CD4-positive, alpha-beta T cell treated with Interleukin-2 at 100 ng/mL for 4 hours (primary cell): ENCODE results near the gene SLC25A21.
"Not testable (repeated sequence)": the region's sequence is repeated elsewhere in the genome, so short reads cannot be mapped to it uniquely, and the experiment has no call there.

Source experiments
- DNase-seq: peaks from one replicate; pipeline ENCODE4 v3.0.0-alpha.2; 2020; ENCODE audit warnings: low spot score

SLC25A21 gene

GRCh38 chr14:36869125-36869524, 303.3 kb downstream of the SLC25A21 start:
- DNase-seq, result no peak

GRCh38 chr14:36866867-36867266, 305.5 kb downstream of the SLC25A21 start:
- DNase-seq, result no peak

GRCh38 chr14:36863271-36863670, 309.1 kb downstream of the SLC25A21 start:
- DNase-seq, result no peak

- DNase-seq, result not testable (repeated sequence)
These were observed 310.2 kb downstream of the SLC25A21 start for GRCh38 chr14:36862237-36862636.

GRCh38 chr14:36860831-36861230, 311.6 kb downstream of the SLC25A21 start:
- no peak for DNase-seq

GRCh38 chr14:36859119-36859518, 313.3 kb downstream of the SLC25A21 start:
- no peak for DNase-seq

GRCh38 chr14:36857842-36858445, 314.5 kb downstream of the SLC25A21 start:
- DNase-seq, result no peak

GRCh38 chr14:36857136-36857535, 315.3 kb downstream of the SLC25A21 start:
- no peak for DNase-seq

- no peak for DNase-seq
These were observed 316.1 kb downstream of the SLC25A21 start for GRCh38 chr14:36856095-36856878.

GRCh38 chr14:36855396-36855795, 317.0 kb downstream of the SLC25A21 start:
- DNase-seq, result no peak

GRCh38 chr14:36852981-36853691, 319.3 kb downstream of the SLC25A21 start:
- DNase-seq, result no peak

GRCh38 chr14:36848213-36848612, 324.2 kb downstream of the SLC25A21 start:
- no peak for DNase-seq

- no peak for DNase-seq
These were observed 325.0 kb downstream of the SLC25A21 start for GRCh38 chr14:36847366-36847765.

GRCh38 chr14:36845356-36846012, 326.9 kb downstream of the SLC25A21 start:
- no peak for DNase-seq

GRCh38 chr14:36844443-36845195, 327.8 kb downstream of the SLC25A21 start:
- DNase-seq, result no peak

GRCh38 chr14:36843410-36843809, 329.0 kb downstream of the SLC25A21 start:
- DNase-seq, result no peak

- DNase-seq, result no peak
These were observed 337.3 kb downstream of the SLC25A21 start for GRCh38 chr14:36835128-36835527.

- DNase-seq, result no peak
These were observed 338.1 kb downstream of the SLC25A21 start for GRCh38 chr14:36834293-36834692.

- DNase-seq, result no peak
These were observed 342.9 kb downstream of the SLC25A21 start for GRCh38 chr14:36829547-36829946.

GRCh38 chr14:36827861-36828260, 344.5 kb downstream of the SLC25A21 start:
- DNase-seq, result no peak

GRCh38 chr14:36826614-36827013, 345.8 kb downstream of the SLC25A21 start:
- no peak for DNase-seq

GRCh38 chr14:36824854-36825253, 347.6 kb downstream of the SLC25A21 start:
- no peak for DNase-seq
